Upper lobe of right lung (tissue), 1 donor: ENCODE data around the gene EMP3. TPM values are rescaled to one million over a fixed set of nuclear protein-coding genes. Genes with fewer than 3 reads are reported as not detected.
A peak's percentile ranks its signal among the peaks of the same experiment; 100 is the strongest.

ENCODE experiments used
- ATAC-seq: fragments of 200-7000 bp; cut with Tn5 transposase; one replicate; pipeline ENCODE4 v1.9.1; 2020; ENCODE audit warnings: mild to moderate bottlenecking, moderate library complexity
- DNase-seq: peaks from one replicate; pipeline ENCODE4 v3.0.0-alpha.2; 2020
- H3K27ac ChIP-seq: fragments of 200-600 bp; one replicate; pipeline ENCODE4 v1.8.0; 2022
- H3K27me3 ChIP-seq: fragments of 200-600 bp; one replicate; pipeline ENCODE4 v1.8.0; 2022; ENCODE audit warnings: mild to moderate bottlenecking
- H3K36me3 ChIP-seq: fragments of 200-600 bp; one replicate; pipeline ENCODE4 v1.8.0; 2022
- H3K4me1 ChIP-seq: fragments of 200-600 bp; one replicate; pipeline ENCODE4 v1.8.0; 2022
- H3K4me3 ChIP-seq: fragments of 200-600 bp; one replicate; pipeline ENCODE4 v1.8.0; 2022; ENCODE audit warnings: mild to moderate bottlenecking
- H3K9me3 ChIP-seq: fragments of 200-600 bp; one replicate; pipeline ENCODE4 v1.8.0; 2022
- intact Hi-C: fragments of 100-400 bp; cut with DNase I; formaldehyde crosslinking; loops from one replicate; pipeline ENCODE4 v1.11.0; 2022
- total RNA-seq: library from RNA; stranded (reverse); fragmentation: NEBNext Ultra II Directional; extraction: Animal tissue kit (Norgen Biotek cat#: 25700); gene quantifications from one replicate; pipeline ENCODE4 v1.2.1, GENCODE V29; 2021
- TF ChIP-seq, protein P1 (sequence below): fragments of 200-600 bp; IDR thresholded peaks from one replicate; pipeline ENCODE4 v1.8.0; 2022; ENCODE audit warnings: antibody characterized with exemption
- donor health status: DM: no; HTN: yes; CAD: no; lungs with severe emphysema.

The EMP3 gene
- total RNA-seq, 1 donor from 2014 or later: 87.8 TPM

- TF ChIP-seq, protein P1, sequence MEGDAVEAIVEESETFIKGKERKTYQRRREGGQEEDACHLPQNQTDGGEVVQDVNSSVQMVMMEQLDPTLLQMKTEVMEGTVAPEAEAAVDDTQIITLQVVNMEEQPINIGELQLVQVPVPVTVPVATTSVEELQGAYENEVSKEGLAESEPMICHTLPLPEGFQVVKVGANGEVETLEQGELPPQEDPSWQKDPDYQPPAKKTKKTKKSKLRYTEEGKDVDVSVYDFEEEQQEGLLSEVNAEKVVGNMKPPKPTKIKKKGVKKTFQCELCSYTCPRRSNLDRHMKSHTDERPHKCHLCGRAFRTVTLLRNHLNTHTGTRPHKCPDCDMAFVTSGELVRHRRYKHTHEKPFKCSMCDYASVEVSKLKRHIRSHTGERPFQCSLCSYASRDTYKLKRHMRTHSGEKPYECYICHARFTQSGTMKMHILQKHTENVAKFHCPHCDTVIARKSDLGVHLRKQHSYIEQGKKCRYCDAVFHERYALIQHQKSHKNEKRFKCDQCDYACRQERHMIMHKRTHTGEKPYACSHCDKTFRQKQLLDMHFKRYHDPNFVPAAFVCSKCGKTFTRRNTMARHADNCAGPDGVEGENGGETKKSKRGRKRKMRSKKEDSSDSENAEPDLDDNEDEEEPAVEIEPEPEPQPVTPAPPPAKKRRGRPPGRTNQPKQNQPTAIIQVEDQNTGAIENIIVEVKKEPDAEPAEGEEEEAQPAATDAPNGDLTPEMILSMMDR: no peak
- H3K27me3 ChIP-seq: no peaks in the 10 kb centered on the region
- H3K4me1 ChIP-seq: peaks cover 46% of the 10 kb centered on the region
- DNase-seq: peak; percentile 90
- H3K4me3 ChIP-seq: peak overlapping the region; percentile 55
- H3K27ac ChIP-seq: peak overlapping the region; percentile 87
- no peaks in the 10 kb centered on the region for H3K36me3 ChIP-seq
- intact Hi-C loops: no loop called here
- H3K9me3 ChIP-seq: no peaks in the 10 kb centered on the region
- ATAC-seq: peak; percentile 61
Measured at GRCh38 chr19:48330012-48330681, 4.8 kb downstream of the EMP3 start.

DNA sequence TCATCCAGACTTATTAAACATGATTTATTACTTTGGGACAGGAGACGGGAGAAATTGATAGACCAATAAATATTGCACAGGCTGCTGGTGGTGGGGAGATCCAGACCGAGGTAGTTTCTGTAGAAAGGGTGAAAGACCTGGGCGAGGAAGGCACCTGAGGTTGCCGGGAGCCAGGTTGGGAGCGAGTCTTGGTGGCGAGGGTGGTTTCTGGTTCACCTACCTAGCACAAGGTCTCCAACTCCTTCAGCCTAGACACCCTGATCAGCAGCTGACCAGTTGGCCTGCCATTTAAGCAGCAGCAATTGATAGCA is 7.0 kb downstream of the EMP3 start:
- Histone ChIP-seq H3K36me3 (no peaks in the 10 kb centered on the region), H3K4me1 (peaks cover 33% of the 10 kb centered on the region), H3K27ac (no peak overlapping the region), H3K9me3 (no peaks in the 10 kb centered on the region), H3K4me3 (peak overlapping the region; percentile 62), H3K27me3 (no peaks in the 10 kb centered on the region)
- TF ChIP-seq, protein P1: no peak
- ATAC-seq (no peak), DNase-seq (no peak)
- intact Hi-C loops: no loop called here

DNA sequence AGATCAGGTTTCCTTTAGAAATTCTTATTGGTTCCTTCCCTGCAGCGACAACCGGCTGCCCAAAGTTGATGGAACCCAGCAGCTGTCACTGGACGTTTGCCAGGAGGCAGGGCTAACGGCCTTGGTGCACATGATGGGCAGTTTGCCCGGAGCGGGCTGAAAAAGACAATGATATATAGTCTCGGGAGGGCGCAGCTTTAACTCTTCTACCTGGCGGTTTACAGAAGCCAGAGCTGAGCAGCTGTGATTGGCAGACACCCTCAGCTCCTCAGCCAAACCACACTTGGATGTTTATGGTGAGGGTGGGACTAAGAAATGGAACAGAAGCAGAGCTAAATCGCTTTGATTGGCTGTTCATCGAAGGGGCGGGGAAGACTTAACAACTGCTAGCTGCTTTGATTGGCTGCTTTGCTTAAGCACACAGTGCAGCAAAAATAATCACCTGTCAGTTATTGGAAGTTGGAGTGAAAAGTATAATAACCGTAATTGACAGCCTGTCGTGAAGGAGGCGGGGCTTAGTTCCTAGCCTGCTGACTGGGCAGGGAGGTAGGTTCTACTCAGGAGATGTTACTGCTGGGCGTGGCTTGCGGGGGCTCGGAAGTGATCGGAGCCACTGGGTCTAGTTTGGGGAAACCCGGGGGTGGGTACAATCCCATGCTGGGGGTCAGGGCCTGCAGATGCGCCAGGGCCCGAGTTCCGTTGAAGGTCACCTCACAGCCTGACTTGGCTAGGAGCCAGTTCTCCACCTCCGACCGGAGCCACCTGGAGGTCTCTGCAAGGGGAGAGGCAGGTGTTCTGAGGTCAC is 7.5 kb downstream of the EMP3 start:
- DNase-seq: peak; percentile 95
- Histone ChIP-seq H3K27ac (peak overlapping the region; percentile 89), H3K4me1 (peaks cover 30% of the 10 kb centered on the region), H3K36me3 (no peaks in the 10 kb centered on the region), H3K4me3 (peak overlapping the region; percentile 62), H3K9me3 (no peaks in the 10 kb centered on the region), H3K27me3 (no peaks in the 10 kb centered on the region)
- intact Hi-C loops: no loop called here
- peak; percentile 84 for ATAC-seq
- TF ChIP-seq, protein P1: no peak

DNA sequence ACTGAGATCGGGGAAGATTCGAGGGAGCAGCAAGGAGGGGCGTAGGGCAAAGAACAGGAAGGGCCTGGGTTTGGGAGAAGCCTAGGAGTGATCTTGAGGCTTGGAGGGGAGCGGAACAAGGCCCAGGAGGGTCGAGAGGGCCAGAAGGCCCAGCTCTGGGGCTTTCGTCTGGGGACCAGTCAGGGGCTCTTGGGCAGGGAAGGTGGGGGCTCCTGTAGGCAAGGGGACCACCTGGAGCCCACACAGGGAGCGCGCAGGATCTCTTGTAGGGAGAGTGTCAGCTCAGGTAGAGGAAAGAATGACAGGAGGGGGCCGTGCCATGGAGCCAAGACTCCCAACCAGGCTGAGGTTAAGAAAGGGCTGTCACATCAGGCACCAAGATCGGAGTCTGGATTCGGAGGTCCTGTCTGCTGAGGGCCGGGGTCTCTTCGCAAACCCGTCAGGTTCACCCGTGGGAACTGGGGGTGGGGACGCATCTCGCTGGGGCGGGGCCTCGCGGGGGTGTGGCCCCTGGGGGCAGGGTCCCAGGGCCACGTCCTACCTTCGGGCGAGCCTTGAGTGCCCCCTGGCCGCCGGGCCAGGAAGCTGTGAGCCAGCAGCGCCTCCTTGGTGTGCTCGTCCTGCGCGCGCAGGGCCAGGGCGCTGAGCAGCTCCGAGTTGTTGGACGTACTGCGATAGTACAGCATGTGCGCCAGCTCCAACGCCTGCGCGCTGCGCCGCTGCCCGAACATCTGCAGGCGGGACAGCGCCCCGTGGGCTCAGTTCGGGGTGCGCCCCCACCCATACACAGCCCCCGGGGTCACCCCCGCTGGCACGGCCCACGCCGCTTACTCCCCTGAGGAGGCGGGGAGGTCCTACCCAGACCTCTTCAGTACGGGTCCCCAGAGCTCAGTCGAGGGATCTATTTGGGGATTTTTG is 8.4 kb downstream of the EMP3 start:
- TF ChIP-seq, protein P1: peak; percentile 87
- Histone ChIP-seq H3K4me1 (peaks cover 27% of the 10 kb centered on the region), H3K36me3 (no peaks in the 10 kb centered on the region), H3K4me3 (peak overlapping the region; percentile 62), H3K27me3 (no peaks in the 10 kb centered on the region), H3K27ac (peak overlapping the region; percentile 89), H3K9me3 (no peaks in the 10 kb centered on the region)
- intact Hi-C loops: no loop called here
- ATAC-seq (peak; percentile 91), DNase-seq (peak; percentile 97)

DNA sequence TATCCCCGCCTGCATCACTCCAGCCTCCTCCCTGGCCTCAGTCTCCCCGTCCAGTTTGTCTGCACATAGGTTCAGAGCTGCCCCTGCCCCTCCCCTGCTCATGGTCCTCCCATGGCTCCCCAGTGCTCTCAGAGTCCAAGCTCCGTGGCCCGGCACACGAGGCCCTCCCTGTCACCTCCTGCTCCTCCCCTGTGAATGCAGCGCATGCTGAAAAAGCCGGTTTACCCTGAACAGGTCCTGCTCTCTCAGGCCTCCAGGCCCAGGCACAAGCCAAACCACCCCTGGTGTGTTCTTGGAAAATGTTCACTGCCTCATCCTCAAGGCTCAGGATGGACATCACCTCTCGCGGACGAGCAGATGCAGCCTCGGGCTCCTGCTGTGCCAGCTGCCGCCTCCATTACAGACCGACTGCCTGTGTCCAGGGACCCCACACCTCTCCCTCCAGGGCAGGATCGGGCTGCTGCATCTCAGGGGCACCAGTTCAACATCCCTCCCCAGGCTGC is 13.0 kb downstream of the EMP3 start:
- no peak overlapping the region for H3K27ac ChIP-seq
- no peak for DNase-seq
- intact Hi-C loops: no loop called here

More for the DNA sequence above, 13.0 kb downstream of the EMP3 start:
- H3K9me3 ChIP-seq: no peaks in the 10 kb centered on the region
- no peaks in the 10 kb centered on the region for H3K36me3 ChIP-seq
- no peak overlapping the region for H3K4me3 ChIP-seq
- TF ChIP-seq, protein P1: no peak
- ATAC-seq: no peak
- H3K27me3 ChIP-seq: no peaks in the 10 kb centered on the region
- H3K4me1 ChIP-seq: peaks cover 5% of the 10 kb centered on the region
